ENCODE data around the gene LSM4. TPM values are rescaled to one million over a fixed set of nuclear protein-coding genes. Genes with fewer than 3 reads are reported as not detected.

The LSM4 gene
- total RNA-seq, 1 donor from 2014 or later = 59.2 TPM

- DNase-seq = no peak
- Mint-ChIP-seq H3K4me3 (peak overlapping the region; percentile 95), H3K27me3 (no peaks in the 10 kb centered on the region), H3K27ac (peak overlapping the region; percentile 96), H3K9me3 (no peaks in the 10 kb centered on the region), H3K36me3 (ENCODE audit: low read depth) (peaks cover 2% of the 10 kb centered on the region), H3K4me1 (peaks cover 60% of the 10 kb centered on the region)
- ChIA-PET CTCF (interaction anchor here (0.9 to 3.8 kb wide), 4 partner anchors 12 to 34 kb away, joined by 3 to 60 read pairs (median 10); partner anchors contain the start of genes JUND and LSM4), POLR2A (interaction anchor here (0.5 to 9.5 kb wide), 20 partner anchors 10 to 1705 kb away, joined by 3 to 926 read pairs (median 6); partner anchors contain the start of genes IQCN, JUND, LSM4 and RAB3A)
- TF ChIP-seq CTCF (IDR thresholded peaks at IDR 0.05) = no peak
- ATAC-seq (ENCODE audit: low read depth) = no peak
- intact Hi-C loops (cut with micrococcal nuclease) = loop anchor here (2.0 kb wide), 1 partner anchor 268 kb away; no protein-coding TSS in a partner anchor
Observed at GRCh38 chr19:18292462-18292809, 30.4 kb downstream of the LSM4 start.

GRCh38 chr19:18291590-18292461 lies 31.1 kb downstream of the LSM4 start:
- no peak for TF ChIP-seq CTCF (IDR thresholded peaks at IDR 0.05)
- Mint-ChIP-seq H3K4me3 (peak overlapping the region; percentile 95), H3K27ac (peak overlapping the region; percentile 96), H3K27me3 (no peaks in the 10 kb centered on the region), H3K4me1 (peaks cover 60% of the 10 kb centered on the region), H3K36me3 (ENCODE audit: low read depth) (peaks cover 2% of the 10 kb centered on the region), H3K9me3 (no peaks in the 10 kb centered on the region)
- ChIA-PET POLR2A (interaction anchor here (0.6 to 9.5 kb wide), 15 partner anchors 11 to 445 kb away, joined by 3 to 926 read pairs (median 6); partner anchors contain the start of genes IQCN, JUND, LSM4 and RAB3A), CTCF (interaction anchor here (1.7 to 3.8 kb wide), 3 partner anchors 12 to 34 kb away, joined by 5 to 60 read pairs (median 16); partner anchors contain the start of gene JUND)
- DNase-seq (peak; percentile 88), ATAC-seq (ENCODE audit: low read depth) (peak; percentile 59)
- intact Hi-C loops (cut with micrococcal nuclease) = loop anchor here (2.0 kb wide), 1 partner anchor 267 kb away; no protein-coding TSS in a partner anchor

GRCh38 chr19:18291019-18291524 lies 31.8 kb downstream of the LSM4 start:
- Mint-ChIP-seq H3K4me3 (peak overlapping the region; percentile 95), H3K36me3 (ENCODE audit: low read depth) (peaks cover 2% of the 10 kb centered on the region), H3K27me3 (no peaks in the 10 kb centered on the region), H3K9me3 (no peaks in the 10 kb centered on the region), H3K27ac (peak overlapping the region; percentile 96), H3K4me1 (peaks cover 63% of the 10 kb centered on the region)
- CTCF ChIA-PET = interaction anchor here (0.6 to 3.8 kb wide), 6 partner anchors 11 to 283 kb away, joined by 3 to 60 read pairs (median 10); partner anchors contain the start of genes ARRDC2, JUND and LSM4
- ATAC-seq (ENCODE audit: low read depth) (no peak), DNase-seq (no peak)
- POLR2A ChIA-PET = interaction anchor here (0.6 to 9.5 kb wide), 10 partner anchors 12 to 764 kb away, joined by 3 to 926 read pairs (median 34); partner anchors contain the start of genes IQCN, JUND and LSM4
- TF ChIP-seq CTCF (IDR thresholded peaks at IDR 0.05) = no peak
- intact Hi-C loops (cut with micrococcal nuclease) = no loop called here

- ATAC-seq (ENCODE audit: low read depth) (peak; percentile 57), DNase-seq (peak; percentile 83)
- CTCF ChIA-PET = interaction anchor here (0.6 to 2.6 kb wide), 5 partner anchors 10 to 282 kb away, joined by 3 to 30 read pairs (median 3); partner anchors contain the start of genes ARRDC2, JUND and LSM4
- POLR2A ChIA-PET = interaction anchor here (0.6 to 9.5 kb wide), 14 partner anchors 12 to 764 kb away, joined by 3 to 926 read pairs (median 4); partner anchors contain the start of genes IQCN, JUND, LSM4 and MPV17L2
- H3K4me1 Mint-ChIP-seq = peaks cover 66% of the 10 kb centered on the region
- no peaks in the 10 kb centered on the region for H3K27me3 Mint-ChIP-seq
- no peaks in the 10 kb centered on the region for H3K9me3 Mint-ChIP-seq
- peaks cover 2% of the 10 kb centered on the region for H3K36me3 Mint-ChIP-seq (ENCODE audit: low read depth)
- peak overlapping the region; percentile 96 for H3K27ac Mint-ChIP-seq
- TF ChIP-seq CTCF (IDR thresholded peaks at IDR 0.05) = no peak
- intact Hi-C loops (cut with micrococcal nuclease) = loop anchor here (1.0 kb wide), 3 partner anchors 9 to 33 kb away; partner anchors contain the start of genes JUND and LSM4
- peak overlapping the region; percentile 95 for H3K4me3 Mint-ChIP-seq
Observed at GRCh38 chr19:18290302-18291018, 32.4 kb downstream of the LSM4 start.

Data from activated B cell treated with CpG ODN at 0.5 μM for 24 hours (primary cell).